HepG2 (cell line): Measurements from ENCODE around the gene ARHGEF39. TPM values are rescaled to one million over a fixed set of nuclear protein-coding genes. Genes with fewer than 3 reads are reported as not detected.

ENCODE experiments used
- AHDC1 ChIP-seq: sonication (generic); formaldehyde crosslinking; IDR thresholded peaks from 2 replicates; pipeline ENCODE4 v1.5.1; 2020; ENCODE audit warnings: mild to moderate bottlenecking, missing genetic modification reagents, borderline replicate concordance
- IKZF4 ChIP-seq: sonication (generic); formaldehyde crosslinking; IDR thresholded peaks from 2 replicates; pipeline ENCODE4 v1.5.1; 2020; ENCODE audit warnings: borderline replicate concordance, mild to moderate bottlenecking, low read depth, missing genetic modification reagents; ENCODE audit errors: not compliant biosample characterization
- IRF9 ChIP-seq: sonication (generic); formaldehyde crosslinking; IDR thresholded peaks from 2 replicates; pipeline ENCODE4 v1.8.0; 2022; ENCODE audit warnings: missing genetic modification reagents, mild to moderate bottlenecking, borderline replicate concordance
- MEIS2 ChIP-seq: sonication (generic); formaldehyde crosslinking; IDR thresholded peaks from 2 replicates; pipeline ENCODE4 v1.9.0; 2021; ENCODE audit warnings: mild to moderate bottlenecking, missing genetic modification reagents
- REXO4 ChIP-seq: sonication (generic); formaldehyde crosslinking; IDR thresholded peaks from 2 replicates; pipeline ENCODE4 v1.8.0; 2022; ENCODE audit warnings: missing genetic modification reagents, mild to moderate bottlenecking, borderline replicate concordance
- SP2 ChIP-seq: sonication (generic); formaldehyde crosslinking; IDR thresholded peaks from 2 replicates; pipeline ENCODE4 v1.5.1; 2020; ENCODE audit warnings: mild to moderate bottlenecking, missing genetic modification reagents
- TFAP4 ChIP-seq: sonication (generic); IDR thresholded peaks from 2 replicates; pipeline ENCODE4 v1.6.1; 2016; ENCODE audit warnings: low read depth, borderline replicate concordance
- ZFP36L1 ChIP-seq: sonication (generic); formaldehyde crosslinking; IDR thresholded peaks from 2 replicates; pipeline ENCODE4 v1.8.0; 2022; ENCODE audit warnings: mild to moderate bottlenecking, missing genetic modification reagents, moderate library complexity
- ZNF30 ChIP-seq: sonication (generic); formaldehyde crosslinking; IDR thresholded peaks from 2 replicates; pipeline ENCODE4 v1.5.0; 2020; ENCODE audit warnings: mild to moderate bottlenecking, missing genetic modification reagents
- ZNF331 ChIP-seq: sonication (generic); formaldehyde crosslinking; IDR thresholded peaks from 2 replicates; pipeline ENCODE4 v1.4.0; 2020; ENCODE audit warnings: missing genetic modification reagents
- ZNF503 ChIP-seq: sonication (generic); formaldehyde crosslinking; IDR thresholded peaks from 2 replicates; pipeline ENCODE4 v1.4.0; 2020; ENCODE audit warnings: missing genetic modification reagents
- ZNF512B ChIP-seq: sonication (generic); formaldehyde crosslinking; IDR thresholded peaks from 2 replicates; pipeline ENCODE4 v1.5.1; 2020; ENCODE audit warnings: missing genetic modification reagents, mild to moderate bottlenecking, borderline replicate concordance
- polyA plus RNA-seq, 8 experiments: library from polyadenylated mRNA; depleted of rRNA in 3 of 8; stranded (reverse) in 7 of 8; unstranded in 1 of 8; fragments of >200 nt; fragmentation: Illumina TruSeq in 4 of 8; extraction: Trizol in 4 of 8; gene quantifications; 2 replicates each; pipeline versions ENCODE4 v1.2.1 to v1.2.3, GENCODE V29; 2011 to 2016; ENCODE audit warnings: low read depth in 4 of 8, missing spikeins in 1 of 8, mixed read lengths in 1 of 8; ENCODE audit not compliant: insufficient read depth in 1 of 8
- total RNA-seq, 5 experiments: library from RNA; depleted of rRNA; stranded (reverse); fragments of >200 nt; fragmentation: Illumina TruSeq; extraction: Trizol; gene quantifications; 2 replicates each; pipeline ENCODE4 v1.2.3, GENCODE V29; 2016; ENCODE audit warnings: low read depth in 1 of 5

The ARHGEF39 gene
- total and polyA plus RNA-seq, 2 of the 13 experiments (the other 11 are each of a cell fraction or from before 2014, with no cell fraction given) = 11.2 to 12.3 TPM

GRCh38 chr9:35669331-35670145, 4.5 kb upstream of the ARHGEF39 start (continued):
- TF ChIP-seq ZFP36L1 (no peak), MEIS2 (CRISPR knock-in tag) (0 out of 2 replicates have a peak, but pooled peaks have one; percentile 44), REXO4 (CRISPR knock-in tag) (no peak), ZNF503 (CRISPR knock-in tag) (no peak), TFAP4 (no peak; the same call in 1 of the 2 replicates), ZNF331 (CRISPR knock-in tag) (peak; percentile 87), ZNF512B (CRISPR knock-in tag) (no peak), ZNF30 (CRISPR knock-in tag) (no peak), IRF9 (CRISPR knock-in tag) (no peak), AHDC1 (CRISPR knock-in tag) (peak; percentile 73; the same call in 1 of the 2 replicates), IKZF4 (no peak), SP2 (CRISPR knock-in tag) (no peak)
